ENCODE data around the gene FIGLA.
A peak's percentile ranks its signal among the peaks of the same experiment; 100 is the strongest.

Gene FIGLA

DNA sequence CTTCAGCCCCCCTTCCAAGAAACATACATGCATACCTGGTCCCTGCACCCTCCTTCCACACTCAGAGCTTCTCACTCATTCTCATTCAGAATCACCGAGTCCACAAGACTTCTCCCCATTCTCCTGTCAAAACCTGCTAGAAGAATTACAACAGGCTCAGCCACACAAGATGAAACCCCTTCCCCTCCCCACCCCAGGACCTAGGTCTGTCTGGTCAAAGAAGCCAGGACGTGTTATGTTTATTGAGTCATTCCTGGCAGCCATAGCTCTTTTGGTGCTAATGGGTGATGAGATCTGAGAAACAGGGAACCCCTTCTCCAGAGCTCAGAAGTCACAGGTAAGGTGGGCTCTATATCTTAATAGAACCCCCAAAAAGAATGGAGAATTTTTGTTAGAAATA, 21.0 kb downstream of the FIGLA start:
- DNase-seq = no peak

DNA sequence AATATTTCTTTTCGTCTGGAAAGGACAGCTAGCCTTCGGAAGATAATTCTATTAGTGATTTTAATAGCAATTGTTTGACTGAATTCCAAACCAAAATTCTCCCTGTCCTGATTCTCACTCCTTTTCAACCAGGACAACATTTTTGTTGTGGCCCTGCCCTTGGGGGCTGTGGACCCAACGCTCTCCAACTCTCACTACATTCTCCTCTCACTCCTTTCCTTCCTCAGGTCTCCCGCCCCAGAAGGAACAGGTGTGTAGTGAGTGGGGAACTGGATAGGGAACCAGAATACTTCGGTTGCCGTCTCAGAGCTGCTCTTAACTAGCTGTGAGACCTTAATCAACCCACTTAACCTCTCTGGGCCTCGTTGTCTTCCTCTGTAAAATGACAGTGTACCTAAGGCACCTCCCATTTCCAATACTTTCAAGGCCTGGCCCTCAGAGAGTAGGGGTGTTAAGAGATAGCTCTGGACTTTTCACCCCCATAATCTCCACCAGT, 21.8 kb downstream of the FIGLA start:
- no peak for DNase-seq

DNA sequence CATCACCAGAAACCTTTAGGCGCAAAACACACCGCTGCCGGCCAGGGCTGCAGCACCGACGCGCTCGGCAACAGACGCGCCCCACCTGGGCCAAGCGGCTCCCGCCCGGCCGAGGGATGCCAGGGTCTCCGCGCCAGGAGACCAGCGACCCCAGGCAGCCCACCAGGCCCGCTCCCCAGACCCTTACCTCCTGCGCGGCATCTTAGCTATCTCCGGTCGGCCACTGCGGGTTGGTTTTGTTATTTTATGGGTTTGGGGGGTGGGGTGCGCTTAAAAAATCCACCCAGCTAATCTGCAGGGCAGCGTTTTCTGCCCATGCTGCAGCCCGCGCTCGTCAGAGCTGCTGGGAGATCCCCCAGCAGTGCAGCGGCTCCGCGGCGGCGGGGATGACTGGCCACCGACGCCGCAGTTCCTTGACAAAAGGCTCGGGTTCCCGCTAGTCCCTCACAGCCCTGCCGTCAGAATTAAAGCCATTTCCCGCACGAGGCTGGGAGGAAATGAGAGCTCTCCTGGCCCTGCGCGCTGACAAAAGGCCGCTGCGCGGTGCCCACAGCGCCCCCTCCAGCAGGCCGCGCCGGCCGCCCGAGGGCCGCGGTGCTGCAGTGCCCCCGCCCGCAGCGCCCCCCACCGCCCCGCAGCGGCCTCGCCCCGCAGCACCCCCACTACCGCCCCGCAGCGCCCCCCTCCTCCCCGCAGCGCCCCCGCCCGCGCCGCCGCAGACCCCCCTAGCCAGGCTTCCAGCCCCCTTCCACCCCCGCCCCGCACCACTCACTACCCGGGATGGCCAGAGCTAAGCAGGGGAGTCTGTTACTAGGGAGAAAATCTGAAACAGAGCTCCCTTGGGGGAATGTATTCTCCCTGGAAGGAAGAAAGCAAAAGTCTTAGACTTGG, 22.5 kb downstream of the FIGLA start, which contains the start of gene ADD2:
ADD2 (minus strand) TSS at position 502 of the 891 bp plus-strand sequence. CDS start 61,792 bp downstream, outside the sequence.
- DNase-seq = peak; percentile 77

DNA sequence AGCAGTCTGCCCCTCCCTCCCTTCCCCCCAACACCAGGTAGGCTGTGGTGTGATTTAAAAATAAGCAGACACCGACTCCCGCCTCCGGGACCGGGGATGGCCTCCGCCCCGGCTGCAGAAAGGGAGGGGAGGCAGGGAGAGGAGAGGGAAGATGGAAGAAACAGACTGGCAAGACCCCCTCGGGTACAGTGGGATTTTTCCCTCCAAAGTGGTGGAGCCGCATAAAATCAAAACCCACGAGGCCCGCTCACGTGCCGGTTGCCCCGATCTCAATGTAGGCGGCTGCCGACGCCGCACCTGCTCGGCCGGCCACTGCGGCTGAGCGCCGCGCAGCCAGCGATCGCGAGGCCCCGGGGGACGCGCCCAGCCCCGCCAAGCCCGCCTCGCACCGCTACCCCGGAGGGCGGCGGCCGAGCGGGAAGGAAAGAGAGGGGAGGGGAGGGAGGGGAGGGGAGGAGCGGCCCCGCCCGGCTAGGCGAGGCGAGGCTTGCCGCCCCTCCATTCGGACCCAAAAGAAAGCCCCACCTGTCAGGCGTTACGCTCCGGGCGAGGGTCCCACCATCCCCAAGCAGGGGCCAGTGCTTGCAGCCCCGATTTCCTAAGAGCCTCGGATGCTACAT, 23.3 kb downstream of the FIGLA start:
- peak; percentile 79 for DNase-seq

DNA sequence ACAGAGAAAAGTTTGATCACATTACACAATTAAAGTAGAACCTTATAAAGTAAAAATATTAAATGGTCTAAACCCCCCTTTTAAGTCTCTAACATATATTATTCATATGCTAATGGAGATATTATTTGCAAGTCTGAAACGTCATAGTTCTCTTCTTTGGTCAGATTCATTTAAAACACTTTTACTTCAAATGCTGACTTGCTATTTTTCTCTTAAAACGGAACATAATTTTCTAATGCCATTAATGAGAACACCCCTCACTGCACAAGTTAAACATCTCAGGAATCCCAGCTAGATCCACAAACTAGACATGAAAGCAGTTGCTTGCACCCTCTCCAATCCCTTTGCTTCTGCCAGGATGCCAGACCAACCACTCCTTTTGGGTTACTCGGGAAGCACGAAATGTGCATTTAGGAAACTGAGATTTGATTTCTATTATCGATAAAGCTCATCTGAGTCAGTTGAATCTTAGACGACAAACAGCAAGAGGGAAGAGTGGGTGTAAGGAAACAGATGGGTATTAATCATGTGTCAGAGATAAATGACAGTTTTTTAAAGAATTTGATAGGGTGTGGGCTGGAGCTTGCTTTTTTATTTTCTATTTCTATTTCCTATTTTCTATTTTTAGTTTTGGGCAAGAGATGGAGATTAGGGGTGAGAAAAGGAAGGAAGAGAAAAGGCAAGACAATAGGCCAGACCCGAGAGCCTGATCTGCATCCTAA, 23.9 kb downstream of the FIGLA start:
- peak; percentile 15 for DNase-seq

DNA sequence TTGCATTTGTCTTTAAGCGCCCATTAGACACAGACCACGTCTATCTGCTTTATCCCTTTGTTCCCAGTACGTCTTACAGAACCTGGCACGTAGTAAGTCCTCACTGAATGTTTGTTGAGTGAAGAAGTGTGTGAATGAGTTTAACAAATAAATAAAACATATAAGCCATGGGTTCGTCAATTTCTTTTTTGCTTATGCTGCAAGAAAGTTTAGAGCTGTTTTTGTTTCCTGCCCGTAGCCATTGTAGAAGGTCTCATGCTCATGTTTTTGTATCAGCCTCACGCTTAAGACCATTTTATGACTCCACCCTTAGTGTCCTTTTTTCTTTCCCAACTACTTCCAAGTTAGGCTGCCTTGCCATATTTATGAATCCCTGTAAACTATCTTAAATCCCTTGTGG, 24.9 kb downstream of the FIGLA start:
- DNase-seq = no peak

DNA sequence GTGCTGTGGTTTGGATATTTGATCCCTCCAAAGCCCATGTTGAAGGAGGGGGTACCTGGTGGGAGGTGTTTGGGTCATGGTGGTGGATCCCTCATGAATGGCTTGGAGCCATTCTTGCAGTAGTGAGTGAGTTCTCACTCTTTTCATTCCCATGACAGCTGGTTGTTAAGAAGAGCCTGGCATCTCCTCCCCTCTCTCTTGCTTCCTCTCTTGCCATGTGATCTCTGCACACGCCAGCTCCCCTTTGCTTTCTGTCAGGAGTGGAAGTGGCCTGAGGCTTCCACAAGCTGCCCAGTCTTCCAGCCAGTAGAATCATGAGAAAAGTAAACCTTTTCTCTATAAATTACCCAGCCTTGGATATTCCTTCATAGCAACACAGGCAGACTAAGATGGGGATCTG, 31.0 kb downstream of the FIGLA start:
- peak; percentile 6 for DNase-seq

DNA sequence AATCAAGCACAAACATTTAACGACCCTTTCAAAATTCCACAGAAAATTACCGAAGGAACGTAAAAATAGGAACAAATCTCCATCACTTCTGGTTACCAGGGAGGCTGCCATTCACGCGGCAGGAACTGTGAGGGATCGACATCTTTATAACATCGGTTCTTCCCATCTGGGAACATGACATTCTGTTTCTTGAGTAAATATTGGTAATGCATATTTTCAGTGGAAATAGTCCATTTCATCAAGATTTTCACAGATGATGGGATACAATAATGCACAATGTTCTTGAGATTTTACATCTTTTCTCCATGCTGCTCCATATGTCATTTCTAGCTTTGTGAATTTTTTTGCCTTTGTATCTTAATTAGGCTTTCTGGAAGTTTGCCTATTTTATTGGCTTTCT, 32.5 kb downstream of the FIGLA start:
- DNase-seq = no peak

DNA sequence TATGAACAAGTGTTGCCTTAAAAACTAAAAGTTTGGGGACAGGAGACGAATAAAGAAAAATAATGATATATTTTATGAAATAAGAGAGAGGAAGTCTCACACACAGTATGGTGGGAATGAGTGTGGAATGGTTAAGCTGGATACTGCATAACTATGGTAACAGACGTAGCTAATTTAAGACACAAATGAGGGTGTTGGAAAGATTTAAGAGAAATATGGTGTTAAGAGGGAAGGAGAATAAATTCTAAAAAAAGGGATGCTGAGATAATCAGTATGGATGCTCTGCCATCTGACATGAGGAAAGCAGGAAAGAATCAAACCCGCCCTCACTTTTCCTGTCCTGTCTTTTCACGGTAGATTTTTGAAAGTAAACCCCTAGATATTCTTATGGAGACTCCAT, 33.1 kb downstream of the FIGLA start:
- DNase-seq = no peak

DNA sequence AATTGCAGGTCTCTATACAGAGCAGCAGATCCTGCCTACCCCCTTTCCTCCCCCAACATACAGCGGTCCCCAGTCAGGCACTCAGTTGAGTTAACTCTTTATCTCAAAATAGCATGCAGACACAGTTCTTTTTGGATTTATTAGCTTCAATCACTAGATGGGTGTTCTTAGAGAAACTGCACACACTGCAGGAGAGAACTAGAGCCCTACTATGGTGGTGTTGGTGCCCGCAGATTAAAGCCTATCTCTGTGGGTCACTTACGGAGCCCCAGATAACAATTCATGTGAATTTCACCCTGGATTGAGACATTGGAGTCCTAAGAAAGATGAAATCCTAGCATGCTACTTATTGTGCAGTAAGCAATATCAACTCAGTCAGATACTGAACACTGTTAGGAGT, 34.3 kb downstream of the FIGLA start:
- DNase-seq = no peak

DNA sequence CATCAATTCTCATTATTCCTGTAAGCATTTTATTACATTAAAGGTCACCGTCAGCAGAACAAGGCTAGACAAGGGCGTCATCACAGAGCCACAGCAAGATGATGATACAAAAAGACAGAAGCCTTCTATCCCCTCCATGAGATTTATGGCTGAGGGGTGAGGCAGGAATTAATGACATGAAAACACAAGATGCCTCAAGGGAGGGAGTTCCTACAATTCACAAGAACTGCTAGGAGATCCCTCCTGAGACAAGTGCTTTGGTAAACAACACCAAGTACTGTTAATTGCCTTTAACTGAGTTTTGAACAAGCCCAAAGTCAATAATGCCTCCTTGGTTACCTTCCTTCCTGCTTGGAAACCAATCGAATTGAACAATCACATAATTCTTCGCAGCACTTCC, 36.5 kb downstream of the FIGLA start:
- DNase-seq = peak; percentile 73

DNA sequence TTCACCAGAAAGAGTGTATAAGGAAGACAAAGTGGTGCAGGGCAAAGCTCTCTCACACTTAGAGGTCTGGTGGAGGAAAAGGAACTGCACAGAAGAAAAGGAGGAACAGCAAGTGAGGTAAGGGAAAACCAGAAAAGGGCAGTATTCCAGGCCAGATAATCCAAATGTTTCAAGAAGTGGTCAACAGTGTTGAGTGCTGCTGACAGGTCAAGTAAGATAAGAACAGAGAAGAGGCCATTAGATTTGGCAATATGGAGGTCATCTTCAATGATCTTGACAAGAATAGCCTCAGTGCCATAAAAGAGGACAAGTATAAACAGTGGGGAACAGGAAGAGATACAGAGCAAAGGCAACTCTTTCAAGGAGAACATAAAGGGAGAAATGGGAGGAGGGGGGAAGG, 37.4 kb downstream of the FIGLA start:
- no peak for DNase-seq

DNA sequence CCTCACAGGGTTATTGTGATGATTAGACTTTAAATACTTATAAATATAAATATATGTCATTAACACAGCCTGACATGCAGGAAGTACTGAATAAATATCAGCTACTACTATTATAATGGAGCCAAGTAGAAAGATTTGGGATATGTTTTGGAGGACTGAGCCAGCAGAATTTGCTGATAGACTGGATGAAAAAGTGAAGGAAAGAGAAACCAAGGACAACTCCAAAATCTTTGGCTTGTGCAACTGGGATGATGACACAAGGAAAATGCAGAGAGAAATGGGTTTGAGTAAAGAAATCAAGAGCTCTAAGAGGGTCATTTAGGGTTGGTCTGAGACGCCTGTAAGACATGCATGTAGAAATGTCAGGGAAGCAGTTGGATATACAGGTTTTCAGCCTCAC, 38.0 kb downstream of the FIGLA start:
- DNase-seq = no peak

DNA sequence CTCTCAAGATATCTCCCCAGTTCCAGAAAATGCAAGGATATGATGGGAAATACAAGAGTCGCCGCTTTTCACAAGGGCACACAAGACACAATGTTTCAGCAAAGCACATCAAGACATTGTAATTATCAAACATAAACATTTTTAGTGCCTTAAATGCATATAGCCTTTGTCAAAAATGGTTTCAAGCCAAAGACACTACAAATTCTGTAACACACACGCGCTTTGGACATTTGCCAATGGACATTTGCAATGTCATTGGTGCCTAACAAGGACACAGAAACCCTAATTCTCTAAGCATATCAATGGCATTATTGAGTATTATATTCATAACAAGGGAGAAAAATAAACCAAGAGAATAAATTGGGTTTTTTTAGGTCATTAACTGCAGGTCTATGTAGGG, 38.6 kb downstream of the FIGLA start:
- DNase-seq = peak; percentile 12

DNA sequence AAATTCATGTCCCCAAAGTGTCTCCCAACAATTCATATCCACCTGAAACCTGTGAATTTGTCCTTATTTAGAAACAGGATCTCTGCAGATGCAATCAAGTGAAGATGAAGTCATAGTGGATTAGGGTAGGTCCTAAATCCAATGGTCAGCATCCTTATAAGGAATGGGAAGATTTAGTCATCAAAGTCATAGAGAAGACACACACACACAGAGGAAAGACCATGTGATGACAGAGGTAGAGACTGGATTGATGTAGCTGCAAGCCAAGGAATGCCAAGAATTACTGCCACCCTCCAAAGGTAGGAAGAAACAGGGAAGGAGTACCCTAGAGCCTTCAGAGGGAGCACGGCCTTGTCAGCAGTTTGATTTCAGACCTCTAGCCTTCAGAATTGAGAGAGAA, 40.1 kb downstream of the FIGLA start:
- no peak for DNase-seq

DNA sequence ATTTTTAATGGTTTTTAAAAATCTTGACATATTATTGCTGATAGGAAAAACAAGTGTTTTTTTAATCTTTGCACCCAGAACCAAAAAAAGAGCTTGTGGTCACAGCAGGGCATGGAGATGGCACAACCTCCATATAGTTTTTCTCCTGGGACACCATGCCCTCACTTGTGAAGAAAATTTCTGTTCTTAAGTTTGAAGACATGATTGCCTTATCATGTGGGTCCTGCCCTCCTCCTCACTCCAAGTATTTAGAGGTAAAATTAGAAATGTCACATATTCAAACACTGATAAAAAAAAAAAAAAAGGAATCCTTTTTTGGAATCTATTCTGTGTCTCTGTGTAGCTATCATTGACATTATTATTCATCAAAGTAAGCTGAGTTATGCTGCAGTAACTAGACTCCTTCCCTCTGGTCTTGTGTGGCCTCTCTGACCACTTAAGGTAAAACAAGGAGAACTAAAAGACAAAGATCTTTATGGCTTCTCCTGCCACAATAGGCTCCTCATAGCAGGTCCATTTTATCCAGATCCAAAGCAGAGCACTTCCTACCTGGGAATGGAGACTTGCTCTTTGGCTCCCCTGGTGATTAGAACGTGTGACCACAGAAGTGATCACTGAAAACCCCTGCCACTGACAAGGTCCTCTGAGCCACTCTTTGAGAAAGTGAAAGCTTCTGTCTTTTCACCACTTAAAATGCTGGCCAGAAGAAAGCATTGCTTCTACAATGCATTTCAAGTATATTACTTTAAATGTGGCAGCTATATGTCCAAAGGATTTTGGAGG, 42.2 kb downstream of the FIGLA start:
- peak; percentile 12 for DNase-seq

DNA sequence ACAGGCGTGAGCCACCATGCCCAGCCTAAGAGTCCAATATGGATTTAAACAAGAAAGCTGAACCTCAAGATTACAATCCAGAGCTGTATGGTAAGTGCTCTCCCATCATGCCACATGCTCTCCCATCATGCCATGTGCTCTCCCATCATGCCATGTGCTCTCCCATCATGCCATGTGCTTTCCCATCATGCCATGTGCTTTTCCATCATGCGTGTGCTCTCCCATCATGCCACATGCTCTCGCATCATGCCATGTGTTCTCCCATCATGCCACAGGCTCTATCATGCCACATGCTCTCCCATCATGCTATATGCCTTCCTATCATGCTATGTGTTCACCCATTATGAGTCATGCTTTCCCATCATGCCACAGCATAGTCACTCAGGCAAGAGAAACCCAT, 43.2 kb downstream of the FIGLA start:
- no peak for DNase-seq

DNA sequence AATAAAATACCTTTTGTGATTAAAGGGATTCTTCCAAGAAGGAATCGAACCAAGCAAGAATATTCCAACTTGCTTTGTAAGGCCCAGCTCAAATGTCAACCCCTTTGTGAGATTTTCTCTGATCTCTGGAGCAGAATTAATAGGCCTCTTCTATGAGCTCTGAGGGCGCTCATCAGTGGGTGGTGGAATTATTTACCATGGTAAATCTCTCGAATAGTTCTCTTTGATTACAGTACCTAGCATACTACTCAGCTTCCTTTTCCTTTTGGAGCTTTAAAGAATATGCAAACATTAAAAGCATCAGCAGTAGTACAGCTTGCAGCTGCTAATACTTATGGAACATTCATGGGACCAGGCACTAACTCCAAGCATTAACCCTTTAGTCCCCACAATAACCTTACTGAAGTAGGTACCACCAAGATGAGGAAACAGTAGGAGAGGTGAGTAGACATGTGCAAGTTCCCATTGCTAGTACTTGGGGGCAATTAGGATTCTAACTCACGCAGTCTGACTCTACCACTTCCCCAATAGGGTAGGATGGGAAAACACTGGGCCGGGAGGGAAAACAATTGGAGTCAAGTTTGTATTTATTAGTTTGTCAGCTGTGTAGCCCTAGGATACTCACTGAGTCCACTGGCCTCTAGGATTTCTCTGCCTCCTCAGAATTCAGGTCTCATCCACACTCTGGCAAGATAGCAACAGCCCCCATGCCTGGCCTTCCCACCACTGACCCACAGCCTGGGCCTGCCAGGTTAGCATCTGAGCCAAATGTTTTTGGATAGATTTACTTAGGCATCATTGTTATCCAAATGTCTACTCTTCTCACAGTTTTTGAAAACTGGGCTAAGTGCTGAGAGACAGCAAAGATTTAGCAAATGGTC, 44.1 kb downstream of the FIGLA start:
- DNase-seq = peak; percentile 74

DNA sequence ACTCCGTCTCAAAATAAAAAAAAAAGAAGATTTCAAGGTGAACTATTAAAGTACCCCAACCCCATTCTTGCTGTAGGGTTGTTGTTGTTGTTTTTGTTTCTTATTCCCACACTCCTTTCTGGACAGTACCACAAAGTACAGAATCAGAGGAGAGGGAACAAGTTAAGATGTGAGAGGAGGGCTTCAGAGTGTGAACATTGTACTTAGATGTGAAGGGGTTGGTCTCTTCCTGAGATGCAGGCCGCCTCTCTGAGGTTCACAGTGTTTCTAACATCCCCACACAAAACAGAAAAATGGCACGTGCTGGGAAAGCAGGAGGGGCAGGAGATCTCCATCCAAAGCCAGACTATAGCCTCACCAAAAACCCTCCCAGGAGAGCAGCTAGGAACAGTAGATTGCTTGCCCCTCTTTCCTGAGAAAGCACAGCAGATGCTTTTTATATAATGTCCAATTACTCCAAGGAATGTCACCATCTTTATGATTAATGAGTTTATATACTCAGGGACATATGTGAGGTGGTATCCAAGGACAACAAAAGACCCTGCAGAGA, 45.1 kb downstream of the FIGLA start:
- DNase-seq = peak; percentile 78

DNA sequence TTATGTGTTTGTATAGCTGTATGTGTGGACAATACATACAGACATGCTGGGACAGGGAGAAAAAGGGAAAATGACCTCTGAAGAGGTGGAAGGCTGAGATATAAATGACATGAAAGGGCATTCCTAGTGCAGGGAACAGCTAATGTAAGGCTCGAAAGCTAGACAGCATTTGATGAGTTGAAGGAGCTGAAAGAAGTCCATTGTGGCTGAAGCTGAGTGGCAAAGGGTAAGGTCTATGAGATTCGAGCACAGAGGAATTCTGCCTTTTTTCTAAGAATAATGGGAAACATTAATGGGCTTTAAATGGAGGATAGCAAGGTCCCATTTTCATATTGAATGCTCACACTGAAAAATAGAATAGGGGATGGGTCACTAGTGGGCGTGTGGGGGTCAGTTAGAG, 46.0 kb downstream of the FIGLA start:
- DNase-seq = peak; percentile 41

DNA sequence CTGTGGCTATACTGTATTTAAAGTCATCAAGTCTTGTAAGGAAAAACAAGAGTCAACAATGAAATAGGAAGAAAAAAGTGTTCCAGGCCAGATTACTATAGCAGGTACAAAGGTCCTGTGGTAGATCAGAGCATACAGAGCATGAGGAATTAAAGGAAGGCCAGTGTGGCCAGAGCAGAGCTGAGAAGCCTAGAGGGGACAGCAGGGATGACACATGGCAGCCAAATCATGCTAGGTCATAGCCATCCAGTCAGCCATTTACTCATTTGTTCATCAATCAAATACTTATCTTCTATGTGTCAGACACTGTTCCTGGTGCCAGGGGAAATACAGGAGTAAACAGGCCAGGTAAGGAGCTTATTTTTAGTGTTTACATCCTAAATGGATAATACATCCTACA, 46.8 kb downstream of the FIGLA start:
- DNase-seq = peak; percentile 9
